ENCODE results near the gene CLSTN3.
A peak's percentile ranks its signal among the peaks of the same experiment; 100 is the strongest.

The CLSTN3 gene

GRCh38 chr12:7193674-7194073 is 63.5 kb downstream of the CLSTN3 start:
- no peak for DNase-seq

GRCh38 chr12:7197841-7198240 is 67.7 kb downstream of the CLSTN3 start:
- DNase-seq, result peak in 1 of 2 experiments; percentile 6

- DNase-seq, result no peak
Observed at GRCh38 chr12:7203109-7203508, 72.9 kb downstream of the CLSTN3 start.

GRCh38 chr12:7205091-7205490 is 74.9 kb downstream of the CLSTN3 start:
- DNase-seq, result no peak

GRCh38 chr12:7206691-7207090 is 76.5 kb downstream of the CLSTN3 start:
- DNase-seq, result no peak

- DNase-seq, result no peak
Observed at GRCh38 chr12:7207866-7208625, 77.9 kb downstream of the CLSTN3 start.
